ENCODE data around the gene ISOC2. TPM values are rescaled to one million over a fixed set of nuclear protein-coding genes. Genes with fewer than 3 reads are reported as not detected.
"Not testable (repeated sequence)": the region's sequence is repeated elsewhere in the genome, so short reads cannot be mapped to it uniquely, and the experiment has no call there.

ISOC2 gene
- total RNA-seq (2014; rRNA removed; shearing (Covaris generic)), result 123 and 134 TPM in 2 replicates

GRCh38 chr19:55461259-55461973 lies at the start of gene ISOC2:
ISOC2 (minus strand) TSS chr19:55461642; CDS start chr19:55456486, 5,156 bp downstream.
- peak; percentile 99 for DNase-seq (ENCODE audit: low read depth)

- DNase-seq (ENCODE audit: low read depth), result no peak
These were observed 46.7 kb upstream of the ISOC2 start for GRCh38 chr19:55508120-55508519.

- no peak for DNase-seq (ENCODE audit: low read depth)
These were observed 43.5 kb upstream of the ISOC2 start for GRCh38 chr19:55504981-55505380.

GRCh38 chr19:55504252-55504603 lies 42.8 kb upstream of the ISOC2 start:
- no peak for DNase-seq (ENCODE audit: low read depth)

- peak; percentile 88 for DNase-seq (ENCODE audit: low read depth)
These were observed 42.2 kb upstream of the ISOC2 start for GRCh38 chr19:55503502-55504251.

GRCh38 chr19:55503157-55503501 lies 41.7 kb upstream of the ISOC2 start:
- no peak for DNase-seq (ENCODE audit: low read depth)

- DNase-seq (ENCODE audit: low read depth), result no peak
These were observed 40.9 kb upstream of the ISOC2 start for GRCh38 chr19:55502197-55502952.

- DNase-seq (ENCODE audit: low read depth), result no peak
These were observed 39.0 kb upstream of the ISOC2 start for GRCh38 chr19:55500368-55500952.

- no peak for DNase-seq (ENCODE audit: low read depth)
These were observed 36.9 kb upstream of the ISOC2 start for GRCh38 chr19:55498246-55498840.

- no peak for DNase-seq (ENCODE audit: low read depth)
These were observed 36.3 kb upstream of the ISOC2 start for GRCh38 chr19:55497763-55498162.

GRCh38 chr19:55496820-55497219 lies 35.4 kb upstream of the ISOC2 start:
- DNase-seq (ENCODE audit: low read depth), result not testable (repeated sequence)

GRCh38 chr19:55495646-55496349 lies 34.4 kb upstream of the ISOC2 start:
- DNase-seq (ENCODE audit: low read depth), result peak; percentile 59

GRCh38 chr19:55494172-55494761 lies 32.8 kb upstream of the ISOC2 start:
- DNase-seq (ENCODE audit: low read depth), result peak; percentile 58

- peak; percentile 38 for DNase-seq (ENCODE audit: low read depth)
These were observed 32.3 kb upstream of the ISOC2 start for GRCh38 chr19:55493645-55494171.

GRCh38 chr19:55493052-55493644 lies 31.7 kb upstream of the ISOC2 start:
- peak; percentile 73 for DNase-seq (ENCODE audit: low read depth)

GRCh38 chr19:55492362-55492944 lies 31.0 kb upstream of the ISOC2 start:
- peak; percentile 42 for DNase-seq (ENCODE audit: low read depth)

- peak; percentile 39 for DNase-seq (ENCODE audit: low read depth)
These were observed 30.3 kb upstream of the ISOC2 start for GRCh38 chr19:55491546-55492360.

Data from M059J (cell line).